HepG2 (cell line): ENCODE measurements around the gene S100Z. TPM values are rescaled to one million over a fixed set of nuclear protein-coding genes. Genes with fewer than 3 reads are reported as not detected.

Experiments
- ATF7-NPFF ChIP-seq: sonication (generic); formaldehyde crosslinking; IDR thresholded peaks from 2 replicates; pipeline ENCODE4 v1.8.1; 2023; ENCODE audit warnings: mild to moderate bottlenecking, low read depth, missing genetic modification reagents, moderate library complexity
- CREM ChIP-seq, 2 experiments: sonication (generic) in 1 of 2; formaldehyde crosslinking in 1 of 2; IDR thresholded peaks; 2 replicates each; pipeline versions ENCODE4 v1.4.0 to v1.6.1; 2016 to 2020; ENCODE audit warnings: antibody characterized with exemption in 1 of 2, mild to moderate bottlenecking in 1 of 2, missing genetic modification reagents in 1 of 2
- CSRNP1 ChIP-seq: sonication (generic); formaldehyde crosslinking; IDR thresholded peaks from 2 replicates; pipeline ENCODE4 v1.8.1; 2023; ENCODE audit warnings: mild to moderate bottlenecking, missing genetic modification reagents
- CTCF ChIP-seq: sonication (generic); formaldehyde crosslinking; IDR thresholded peaks from 2 replicates; pipeline ENCODE4 v1.5.0; 2020; ENCODE audit warnings: mild to moderate bottlenecking, missing genetic modification reagents, moderate library complexity
- DRAP1 ChIP-seq: IDR thresholded peaks from 2 replicates; pipeline ENCODE4 v1.6.1; 2016; ENCODE audit warnings: missing genetic modification reagents, missing compliant biosample characterization
- ELF4 ChIP-seq: sonication (generic); formaldehyde crosslinking; IDR thresholded peaks from 2 replicates; pipeline ENCODE4 v1.5.0; 2020; ENCODE audit warnings: missing genetic modification reagents, mild to moderate bottlenecking, moderate library complexity, borderline replicate concordance
- IRF1 ChIP-seq: sonication (generic); formaldehyde crosslinking; IDR thresholded peaks from 2 replicates; pipeline ENCODE4 v1.4.0; 2020; ENCODE audit warnings: low read depth, mild to moderate bottlenecking, missing genetic modification reagents
- JDP2 ChIP-seq: sonication (generic); formaldehyde crosslinking; IDR thresholded peaks from 2 replicates; pipeline ENCODE4 v1.8.1; 2022; ENCODE audit warnings: missing genetic modification reagents, borderline replicate concordance
- MAF1 ChIP-seq: sonication (generic); formaldehyde crosslinking; IDR thresholded peaks from 2 replicates; pipeline ENCODE4 v1.5.0; 2020; ENCODE audit warnings: missing genetic modification reagents, borderline replicate concordance
- MAX ChIP-seq: IDR thresholded peaks from 2 replicates; pipeline ENCODE4 v1.6.1; 2012; ENCODE audit warnings: inconsistent platforms
- PHF21A ChIP-seq: sonication (generic); formaldehyde crosslinking; IDR thresholded peaks from 2 replicates; pipeline ENCODE4 v1.5.0; 2020; ENCODE audit warnings: mild to moderate bottlenecking, missing genetic modification reagents
- RNF2 ChIP-seq: fragments of 450-650 bp; conservative IDR thresholded peaks from 2 replicates; pipeline ENCODE4 v1.6.1; 2016; ENCODE audit warnings: low read depth
- SAFB2 ChIP-seq: sonication (generic); formaldehyde crosslinking; IDR thresholded peaks from 2 replicates; pipeline ENCODE4 v1.5.1; 2020; ENCODE audit warnings: missing genetic modification reagents, low read depth, mild to moderate bottlenecking, borderline replicate concordance
- SIX1 ChIP-seq: sonication (generic); formaldehyde crosslinking; IDR thresholded peaks from 2 replicates; pipeline ENCODE4 v1.4.0; 2020; ENCODE audit warnings: missing genetic modification reagents, borderline replicate concordance
- SP5 ChIP-seq: IDR thresholded peaks from 2 replicates; pipeline ENCODE4 v1.6.1; 2016; ENCODE audit warnings: low read depth, borderline replicate concordance
- SRSF4 ChIP-seq: fragments of 200-400 bp; formaldehyde crosslinking; IDR thresholded peaks from one replicate; pipeline ENCODE4 v1.6.1; 2018; ENCODE audit warnings: mild to moderate bottlenecking, low read depth, low read length, moderate library complexity; ENCODE audit not compliant: poor library complexity, severe bottlenecking
- ZC3H13 ChIP-seq: sonication (generic); formaldehyde crosslinking; IDR thresholded peaks from 2 replicates; pipeline ENCODE4 v1.8.1; 2023; ENCODE audit warnings: mild to moderate bottlenecking, missing genetic modification reagents, moderate library complexity
- ZKSCAN8 ChIP-seq: IDR thresholded peaks from 2 replicates; pipeline ENCODE4 v1.6.1; 2016; ENCODE audit warnings: borderline replicate concordance, missing genetic modification reagents, missing compliant biosample characterization
- ZNF33A ChIP-seq: sonication (generic); formaldehyde crosslinking; IDR thresholded peaks from 2 replicates; pipeline ENCODE4 v1.5.1; 2020; ENCODE audit warnings: missing genetic modification reagents, mild to moderate bottlenecking, moderate library complexity, borderline replicate concordance
- ZNF350 ChIP-seq: sonication (generic); formaldehyde crosslinking; IDR thresholded peaks from 2 replicates; pipeline ENCODE4 v1.4.0; 2020; ENCODE audit warnings: mild to moderate bottlenecking, low read depth, missing genetic modification reagents, borderline replicate concordance
- ZNF510 ChIP-seq: sonication (generic); formaldehyde crosslinking; IDR thresholded peaks from 2 replicates; pipeline ENCODE4 v1.4.0; 2020; ENCODE audit warnings: low read depth, mild to moderate bottlenecking, missing genetic modification reagents
- ZNF75D ChIP-seq: sonication (generic); formaldehyde crosslinking; IDR thresholded peaks from 2 replicates; pipeline ENCODE4 v1.8.1; 2023; ENCODE audit warnings: missing genetic modification reagents, mild to moderate bottlenecking, borderline replicate concordance
- ZNF772 ChIP-seq: sonication (generic); formaldehyde crosslinking; IDR thresholded peaks from 2 replicates; pipeline ENCODE4 v1.5.0; 2020; ENCODE audit warnings: mild to moderate bottlenecking, missing genetic modification reagents
- polyA plus RNA-seq, 8 experiments: library from polyadenylated mRNA; depleted of rRNA in 3 of 8; stranded (reverse) in 7 of 8; unstranded in 1 of 8; fragments of >200 nt; fragmentation: Illumina TruSeq in 4 of 8; extraction: Trizol in 4 of 8; gene quantifications; 2 replicates each; pipeline versions ENCODE4 v1.2.1 to v1.2.3, GENCODE V29; 2011 to 2016; ENCODE audit warnings: low read depth in 4 of 8, missing spikeins in 1 of 8, mixed read lengths in 1 of 8; ENCODE audit not compliant: insufficient read depth in 1 of 8
- total RNA-seq, 5 experiments: library from RNA; depleted of rRNA; stranded (reverse); fragments of >200 nt; fragmentation: Illumina TruSeq; extraction: Trizol; gene quantifications; 2 replicates each; pipeline ENCODE4 v1.2.3, GENCODE V29; 2016; ENCODE audit warnings: low read depth in 1 of 5

The S100Z gene
- total and polyA plus RNA-seq, 2 of the 13 experiments (the other 11 are each of a cell fraction or from before 2014, with no cell fraction given): 0.22 TPM; not detected in 1

- TF ChIP-seq MAX (peak; percentile 49; the same call in 1 of the 2 replicates), PHF21A (CRISPR knock-in tag) (peak; percentile 88), ELF4 (no peak), ATF7-NPFF (CRISPR knock-in tag) (0 out of 2 replicates have a peak, but pooled peaks have one; percentile 19), CSRNP1 (0 out of 2 replicates have a peak, but pooled peaks have one; percentile 33), JDP2 (CRISPR knock-in tag) (no peak), ZNF33A (CRISPR knock-in tag) (no peak), SP5 (CRISPR knock-in tag) (peak; percentile 33; the same call in 1 of the 2 replicates), CTCF (CRISPR knock-in tag) (peak; percentile 48), IRF1 (no peak), ZC3H13 (CRISPR knock-in tag) (no peak), MAF1 (no peak), SAFB2 (CRISPR knock-in tag) (no peak), ZKSCAN8 (CRISPR knock-in tag) (no peak), CREM (IDR thresholded peaks at IDR 0.05) (no peak), CREM (CRISPR knock-in tag; IDR thresholded peaks at IDR 0.05) (no peak), ZNF350 (peak; percentile 57; the same call in 1 of the 2 replicates), SRSF4 (no peak), DRAP1 (CRISPR knock-in tag) (peak; percentile 56; the same call in 1 of the 2 replicates), RNF2 (peak; percentile 49; the same call in 1 of the 2 replicates), ZNF75D (CRISPR knock-in tag) (no peak), ZNF510 (no peak), ZNF772 (CRISPR knock-in tag) (peak; percentile 65; the same call in 1 of the 2 replicates), SIX1 (CRISPR knock-in tag) (peak; percentile 58; the same call in 1 of the 2 replicates)
These were observed 30.7 kb upstream of the S100Z start, which contains the start of gene F2RL1 (continued) for GRCh38 chr5:76818844-76819831.
